ENCODE data around the gene KCP. TPM values are rescaled to one million over a fixed set of nuclear protein-coding genes. Genes with fewer than 3 reads are reported as not detected.

The KCP gene
- total RNA-seq, 1 experiment from 2014 or later = 1.6 TPM

- no peak overlapping the region for H3K4me2 ChIP-seq (ENCODE audit: low read length)
- H3K79me2 ChIP-seq (ENCODE audit: insufficient read depth, low read length) = no peaks in the 10 kb centered on the region
- no peaks in the 10 kb centered on the region for H3K9me3 ChIP-seq (ENCODE audit: control insufficient read depth in 1 of 2, insufficient read depth in 1 of 2, low read depth in 1 of 2, low read length in 2 of 2)
- ChIA-PET CTCF (no interaction called here), POLR2A (no interaction called here), RAD21 (ENCODE audit: low non-redundant PET in 1 of 2, low total read pairs in 2 of 2, uncharacterized antibody in 2 of 2, unreplicated experiment in 2 of 2) (no interaction called here)
- no peak overlapping the region for H3K27ac ChIP-seq (ENCODE audit: low read depth, low read length)
- H3K9me2 ChIP-seq (ENCODE audit: insufficient read depth) = no peaks in the 10 kb centered on the region
- H3K36me3 ChIP-seq (ENCODE audit: control insufficient read depth in 1 of 2, insufficient read depth in 2 of 2, low read length in 2 of 2) = peaks cover 2 to 9% of the 10 kb centered on the region in 2 experiments; a peak in 1 of 4 replicates
- H2AFZ ChIP-seq (ENCODE audit: low read depth, low read length, poor library complexity, severe bottlenecking) = no peak overlapping the region
- no peak for TF ChIP-seq ZFX (IDR thresholded peaks at IDR 0.05)
- no peak for TF ChIP-seq SRF (IDR thresholded peaks at IDR 0.05; ENCODE audit: low read depth)
- TF ChIP-seq JUND (IDR thresholded peaks at IDR 0.05) = no peak
- TF ChIP-seq CBX3 (IDR thresholded peaks at IDR 0.05; ENCODE audit: low read depth) = no peak
- no peak for TF ChIP-seq EZH2phosphoT487 (IDR thresholded peaks at IDR 0.05; ENCODE audit: borderline replicate concordance)
- no peak for TF ChIP-seq CEBPB (IDR thresholded peaks at IDR 0.05; ENCODE audit: low read depth)
- no peak for TF ChIP-seq SP1 (IDR thresholded peaks at IDR 0.05; ENCODE audit: low read depth)
- TF ChIP-seq TCF7L2 (IDR thresholded peaks at IDR 0.05; ENCODE audit: borderline replicate concordance, extremely low read depth, insufficient read depth, insufficient read length) = no peak
- no peak for TF ChIP-seq EGR1 (IDR thresholded peaks at IDR 0.05; ENCODE audit: low read depth)
- no peak for TF ChIP-seq CTCF (IDR thresholded peaks at IDR 0.05 in 2 of 3, conservative IDR thresholded peaks at IDR 0.05 in 1 of 3; ENCODE audit: borderline replicate concordance in 1 of 3, insufficient read depth in 1 of 3, low read depth in 2 of 3, low read length in 2 of 3)
- TF ChIP-seq FOSL1 (IDR thresholded peaks at IDR 0.05; ENCODE audit: low read depth) = no peak
- TF ChIP-seq ELF1 (IDR thresholded peaks at IDR 0.05; ENCODE audit: borderline replicate concordance, low read depth) = no peak
- TF ChIP-seq POLR2AphosphoS5 (IDR thresholded peaks at IDR 0.05; ENCODE audit: low read depth, low read length) = no peak
- TF ChIP-seq, protein P1, sequence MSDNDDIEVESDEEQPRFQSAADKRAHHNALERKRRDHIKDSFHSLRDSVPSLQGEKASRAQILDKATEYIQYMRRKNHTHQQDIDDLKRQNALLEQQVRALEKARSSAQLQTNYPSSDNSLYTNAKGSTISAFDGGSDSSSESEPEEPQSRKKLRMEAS (IDR thresholded peaks at IDR 0.05) = no peak
- no peak for TF ChIP-seq REST (IDR thresholded peaks at IDR 0.05; ENCODE audit: low read depth)
- no peak for TF ChIP-seq SIN3A (IDR thresholded peaks at IDR 0.05; ENCODE audit: low read depth)
- H3K9ac ChIP-seq (ENCODE audit: low read length) = no peak overlapping the region
- BruUV-seq (replicated peaks) = no TSS peak
- H3K4me1 ChIP-seq (ENCODE audit: control insufficient read depth in 1 of 2, insufficient read depth in 2 of 2, low read length in 2 of 2) = no peaks in the 10 kb centered on the region
- intact Hi-C loops (cut with micrococcal nuclease) = no loop called here
- no peaks in the 10 kb centered on the region for H4K20me1 ChIP-seq (ENCODE audit: insufficient read depth)
- H3K4me3 ChIP-seq (replicated peaks in 1 of 2; ENCODE audit: low read depth in 1 of 2, low read length in 2 of 2) = no peak overlapping the region
- no peaks in the 10 kb centered on the region for H3K27me3 ChIP-seq (ENCODE audit: insufficient read depth, low read length)
- DNase-seq (ENCODE audit: low read depth, low spot score) (no peak), ATAC-seq (no peak)
These were observed 61.4 kb downstream of the KCP start for GRCh38 chr7:128849156-128849515.

All from HCT116 (cell line).